HG02884 (cell line): ENCODE data around the gene PPP4R3C.
"Not testable (repeated sequence)": the region's sequence is repeated elsewhere in the genome, so short reads cannot be mapped to it uniquely, and the experiment has no call there.

Source experiments
- ATAC-seq: cut with Tn5 transposase; IDR thresholded peaks from one replicate; pipeline ENCODE4 v1.9.1; 2021; ENCODE audit warnings: mild to moderate bottlenecking, moderate library complexity; ENCODE audit not compliant: unreplicated experiment

PPP4R3C gene

GRCh38 chrX:27463187-27463586 is at the start of gene PPP4R3C:
Gene PPP4R3C, minus strand, starts transcription at chrX:27463341. Its CDS starts 45 bp downstream, at chrX:27463296.
- ATAC-seq = no peak

DNA sequence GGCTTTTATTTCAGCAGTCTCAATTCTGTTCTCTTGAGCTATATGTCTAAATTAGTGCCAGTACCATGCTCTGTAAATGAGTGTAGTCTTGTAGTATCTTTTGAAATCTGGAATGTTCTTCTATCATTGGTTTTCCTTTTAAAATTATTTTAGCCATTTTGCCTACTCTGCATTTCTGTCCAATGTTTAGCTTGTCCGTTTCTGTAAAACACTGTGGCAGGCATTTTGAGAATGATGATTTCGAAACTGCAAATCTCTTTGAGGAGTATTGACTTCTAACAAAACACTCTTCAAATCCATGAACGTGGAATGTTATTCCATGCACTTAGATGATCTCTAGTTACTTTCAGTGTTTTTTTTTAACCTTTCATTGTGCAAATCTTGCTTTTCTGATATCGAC is 28.3 kb upstream of the PPP4R3C start:
- ATAC-seq = no peak

DNA sequence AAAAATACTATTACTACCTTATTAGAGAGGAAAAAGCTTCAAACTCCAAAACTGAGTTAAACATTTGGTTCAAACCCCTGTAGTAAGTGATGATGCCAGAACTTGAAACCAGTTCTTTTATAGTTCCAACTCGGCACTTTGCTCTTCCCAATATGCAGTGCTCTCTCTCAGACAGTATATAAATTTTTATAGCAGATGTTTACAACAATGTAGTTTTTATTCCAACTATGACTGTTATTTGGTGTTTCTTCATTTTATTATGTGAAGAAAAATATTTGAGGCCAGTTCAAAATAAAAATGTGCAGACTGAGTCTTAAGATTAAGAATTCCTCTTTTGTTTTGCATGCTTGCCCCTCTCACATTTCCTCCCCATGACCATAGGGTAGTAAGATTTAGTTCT is 2.9 kb upstream of the PPP4R3C start:
- ATAC-seq = no peak

- no peak for ATAC-seq
Observed at GRCh38 chrX:27465036-27465435, 1.9 kb upstream of the PPP4R3C start.

DNA sequence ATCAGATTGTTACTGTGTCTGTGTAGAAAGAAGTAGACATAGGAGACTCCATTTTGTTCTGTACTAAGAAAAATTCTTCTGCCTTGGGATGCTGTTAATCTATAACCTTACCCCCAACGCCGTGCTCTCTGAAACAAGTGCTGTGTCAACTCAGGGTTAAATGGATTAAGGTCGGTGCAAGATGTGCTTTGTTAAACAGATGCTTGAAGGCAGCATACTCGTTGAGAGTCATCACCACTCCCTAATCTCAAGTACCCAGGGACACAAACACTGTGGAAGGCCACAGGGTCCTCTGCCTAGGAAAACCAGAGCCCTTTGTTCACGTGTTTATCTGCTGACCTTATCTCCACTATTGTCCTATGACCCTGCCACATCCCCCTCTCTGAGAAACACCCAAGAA is 4.0 kb downstream of the PPP4R3C start:
- not testable (repeated sequence) for ATAC-seq

GRCh38 chrX:27458544-27458943 is 4.6 kb downstream of the PPP4R3C start:
- not testable (repeated sequence) for ATAC-seq

- ATAC-seq = no peak
Observed at GRCh38 chrX:27451324-27451723, 11.8 kb downstream of the PPP4R3C start.

DNA sequence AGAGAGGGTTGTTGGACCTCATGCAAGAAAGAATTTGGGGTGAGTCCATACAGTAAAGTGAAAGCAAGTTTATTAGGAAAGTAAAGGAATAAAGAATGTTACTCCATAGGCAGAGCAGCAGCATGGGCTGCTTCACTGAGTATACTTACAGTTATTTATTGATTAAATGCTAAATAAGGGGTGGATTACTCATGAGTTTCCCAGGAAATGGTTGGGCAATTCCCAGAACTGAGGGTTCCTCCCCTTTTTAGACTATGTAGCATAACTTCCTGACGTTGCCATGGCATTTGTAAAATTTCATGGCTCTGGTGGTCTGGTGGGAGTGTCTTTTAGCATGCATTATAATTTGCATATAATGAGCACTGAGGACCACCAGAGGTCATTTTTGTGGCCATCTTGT is 16.7 kb downstream of the PPP4R3C start:
- no peak for ATAC-seq

DNA sequence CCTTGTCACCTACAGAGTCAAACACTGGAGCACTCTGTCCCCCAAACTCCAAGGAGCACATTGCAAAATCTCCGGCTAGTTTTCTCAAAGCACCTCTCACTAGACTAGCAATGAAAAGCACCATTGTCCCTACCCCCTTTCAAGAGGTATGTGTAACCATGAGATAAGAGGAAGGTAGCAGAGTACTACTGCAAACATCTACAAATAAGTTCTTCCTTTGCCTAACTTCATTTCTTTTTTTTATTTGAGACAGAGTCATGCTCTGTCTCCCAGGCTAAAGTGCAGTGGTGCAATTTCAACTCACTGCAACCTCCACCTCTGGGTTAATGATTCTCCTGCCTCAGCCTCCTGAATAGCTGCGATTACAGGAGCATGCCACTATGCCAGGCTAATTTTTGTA is 17.7 kb downstream of the PPP4R3C start:
- ATAC-seq = no peak

DNA sequence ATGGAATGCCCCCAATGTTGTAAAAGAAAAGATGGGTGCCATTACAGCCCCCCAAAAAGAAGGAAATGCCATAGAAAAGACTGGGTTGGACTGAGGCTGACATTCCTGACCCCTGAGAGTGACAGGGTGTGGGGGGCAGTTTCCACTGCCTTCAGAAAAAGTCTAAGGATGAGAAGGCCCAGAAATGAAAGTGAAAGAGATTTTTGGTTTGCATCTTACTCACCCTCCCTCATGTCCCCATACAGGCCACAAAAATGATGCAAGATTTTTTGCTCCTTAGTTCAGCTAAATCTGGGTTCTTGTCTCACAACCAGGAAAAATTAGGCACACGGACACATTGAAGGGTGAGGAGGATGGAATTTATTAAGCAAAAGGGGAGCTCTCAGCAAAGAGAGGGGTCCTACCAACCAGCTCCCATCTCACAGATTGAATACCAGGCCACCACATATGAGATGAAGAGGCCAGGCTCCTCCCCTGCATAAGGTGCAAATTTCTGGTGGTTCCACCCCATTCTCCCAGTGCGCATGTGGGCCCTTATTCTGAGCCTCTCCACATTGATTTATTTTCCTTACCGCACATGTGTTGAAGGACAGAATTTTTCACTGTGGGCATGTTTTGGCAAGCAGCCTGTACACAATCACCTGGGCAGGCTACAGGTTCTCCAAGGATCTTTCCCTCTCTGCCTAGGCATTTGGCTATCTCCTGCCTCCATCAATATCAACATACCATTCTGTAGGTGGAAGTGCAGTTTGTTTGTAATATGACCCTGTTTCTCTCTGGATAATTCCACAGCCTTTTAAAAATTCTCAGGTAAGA is 18.8 kb downstream of the PPP4R3C start:
- peak; percentile 57 for ATAC-seq

GRCh38 chrX:27442392-27442791 is 20.7 kb downstream of the PPP4R3C start:
- not testable (repeated sequence) for ATAC-seq

DNA sequence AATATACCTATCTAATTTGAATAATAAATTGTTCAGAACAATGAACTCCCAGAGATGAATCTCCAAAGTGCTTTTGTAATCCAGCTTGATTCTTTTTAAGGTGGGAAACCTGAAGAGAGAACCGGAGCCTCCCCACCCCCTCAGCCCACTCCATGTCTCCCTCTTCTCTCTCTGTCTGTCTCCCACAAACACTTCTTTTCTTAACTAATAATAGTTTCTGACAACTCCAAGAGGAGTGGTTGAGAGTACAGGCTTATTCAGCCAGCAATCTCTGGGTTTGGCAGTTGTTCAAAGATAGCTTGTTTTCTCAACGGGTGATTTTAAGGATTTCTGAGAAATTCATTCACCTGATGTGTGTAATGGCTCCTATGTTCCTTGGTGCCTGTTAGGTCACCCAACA is 23.4 kb downstream of the PPP4R3C start:
- ATAC-seq = no peak

DNA sequence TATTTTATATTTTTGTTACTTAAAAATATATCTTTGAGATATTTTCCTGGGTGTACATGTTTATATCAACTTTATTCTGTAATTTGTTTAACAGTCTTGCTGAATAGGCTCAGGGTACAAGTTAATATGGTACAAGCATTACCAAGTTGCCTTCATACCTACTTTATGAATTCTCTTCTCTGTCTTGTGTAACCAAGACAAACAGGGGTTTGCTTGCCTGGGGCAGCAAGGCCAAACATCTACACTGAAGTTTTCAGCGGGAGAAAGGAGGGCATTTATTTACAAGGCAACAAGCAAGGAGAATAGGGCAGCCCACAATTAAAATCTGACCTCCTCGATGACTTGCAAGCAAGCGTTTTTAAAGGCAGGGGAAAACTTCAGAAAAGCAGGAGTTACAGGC is 24.2 kb downstream of the PPP4R3C start:
- no peak for ATAC-seq

DNA sequence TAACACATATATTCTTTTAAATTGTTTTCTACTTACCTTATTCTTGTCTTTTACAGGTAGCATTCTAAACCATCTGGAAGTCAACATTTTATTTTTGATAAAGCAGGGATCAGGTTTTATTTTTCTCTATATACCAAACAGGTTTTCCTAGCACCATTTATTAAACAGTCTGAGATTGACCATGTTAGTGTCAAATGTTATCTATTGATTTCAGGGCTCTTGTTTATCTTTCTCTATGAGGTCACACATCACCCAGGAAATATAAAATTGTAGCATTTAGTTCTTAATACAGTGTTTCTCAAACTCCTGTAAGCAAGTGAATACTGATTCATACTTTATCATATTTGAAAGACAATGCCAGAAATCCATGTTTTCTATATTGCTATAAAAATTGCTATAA is 28.1 kb downstream of the PPP4R3C start:
- ATAC-seq = no peak
